D721Med (cell line): ENCODE measurements around the gene SCFD2.

Source experiments
- DNase-seq: peaks from one replicate; pipeline ENCODE4 v3.0.0; 2011; ENCODE audit warnings: low spot score; ENCODE audit not compliant: insufficient read length
- FAIRE-seq: peaks from 2 replicates; lab custom pipeline; 2011; peaks lifted over from hg19 to GRCh38; lab: Jason Lieb, UNC
- CTCF ChIP-seq: IDR thresholded peaks from 2 replicates; pipeline ENCODE4 v1.5.1; 2012; ENCODE audit warnings: mild to moderate bottlenecking, control low read depth; ENCODE audit not compliant: insufficient read depth; ENCODE audit errors: missing control alignments

Gene SCFD2

GRCh38 chr4:52873861-52874343 lies 492.0 kb downstream of the SCFD2 start:
- no peak for TF ChIP-seq CTCF
- DNase-seq (no peak), FAIRE-seq (no peak)

- no peak for FAIRE-seq
- DNase-seq: no peak
Observed at GRCh38 chr4:52873191-52873590, 492.7 kb downstream of the SCFD2 start.

GRCh38 chr4:52870225-52870624 lies 495.6 kb downstream of the SCFD2 start:
- TF ChIP-seq CTCF: no peak
- DNase-seq: no peak
- FAIRE-seq: no peak

More at GRCh38 chr4:52873191-52873590, 492.7 kb downstream of the SCFD2 start:
- no peak for TF ChIP-seq CTCF

- FAIRE-seq: no peak
- TF ChIP-seq CTCF: no peak
- no peak for DNase-seq
Observed at GRCh38 chr4:52869656-52870055, 496.2 kb downstream of the SCFD2 start.

- no peak for TF ChIP-seq CTCF
- DNase-seq: no peak
- no peak for FAIRE-seq
Observed at GRCh38 chr4:52869196-52869595, 496.7 kb downstream of the SCFD2 start.

- FAIRE-seq (no peak), DNase-seq (no peak)
- no peak for TF ChIP-seq CTCF
Observed at GRCh38 chr4:52868133-52868532, 497.7 kb downstream of the SCFD2 start.

GRCh38 chr4:52867163-52867562 lies 498.7 kb downstream of the SCFD2 start:
- TF ChIP-seq CTCF: no peak

More at GRCh38 chr4:52867163-52867562, 498.7 kb downstream of the SCFD2 start:
- no peak for FAIRE-seq
- no peak for DNase-seq
